GM19043 (cell line): ENCODE measurements around the gene PIK3R1.

Source experiments
- ATAC-seq: cut with Tn5 transposase; IDR thresholded peaks from one replicate; pipeline ENCODE4 v1.9.1; 2021; ENCODE audit warnings: low read depth; ENCODE audit not compliant: unreplicated experiment

The PIK3R1 gene

GRCh38 chr5:68317646-68318045, 102.1 kb downstream of the PIK3R1 start:
- ATAC-seq = no peak

GRCh38 chr5:68318955-68319705, 103.6 kb downstream of the PIK3R1 start:
- ATAC-seq = no peak

GRCh38 chr5:68319706-68320412, 104.3 kb downstream of the PIK3R1 start:
- no peak for ATAC-seq

- no peak for ATAC-seq
Observed at GRCh38 chr5:68320413-68320986, 104.9 kb downstream of the PIK3R1 start.

GRCh38 chr5:68325065-68325580, 109.6 kb downstream of the PIK3R1 start:
- ATAC-seq = no peak

GRCh38 chr5:68329554-68330255, 114.1 kb downstream of the PIK3R1 start:
- ATAC-seq = no peak

GRCh38 chr5:68330574-68330973, 115.0 kb downstream of the PIK3R1 start:
- no peak for ATAC-seq

- peak; percentile 73 for ATAC-seq
Observed at GRCh38 chr5:68331192-68332079, 115.9 kb downstream of the PIK3R1 start.

GRCh38 chr5:68332080-68332451, 116.5 kb downstream of the PIK3R1 start:
- ATAC-seq = peak; percentile 3

GRCh38 chr5:68332556-68332955, 117.0 kb downstream of the PIK3R1 start:
- ATAC-seq = no peak

GRCh38 chr5:68333649-68334552, 118.3 kb downstream of the PIK3R1 start:
- ATAC-seq = no peak

GRCh38 chr5:68334553-68334886, 119.0 kb downstream of the PIK3R1 start:
- ATAC-seq = no peak

- no peak for ATAC-seq
Observed at GRCh38 chr5:68335075-68335474, 119.5 kb downstream of the PIK3R1 start.

- ATAC-seq = no peak
Observed at GRCh38 chr5:68336200-68336599, 120.6 kb downstream of the PIK3R1 start.

GRCh38 chr5:68337235-68337634, 121.7 kb downstream of the PIK3R1 start:
- no peak for ATAC-seq

GRCh38 chr5:68339921-68340321, 124.4 kb downstream of the PIK3R1 start:
- no peak for ATAC-seq

- no peak for ATAC-seq
Observed at GRCh38 chr5:68341006-68341405, 125.5 kb downstream of the PIK3R1 start.

- ATAC-seq = no peak
Observed at GRCh38 chr5:68342693-68343092, 127.1 kb downstream of the PIK3R1 start.

GRCh38 chr5:68343421-68343826, 127.9 kb downstream of the PIK3R1 start:
- peak; percentile 58 for ATAC-seq
